Muscle layer of colon (tissue), 2 donors: Measurements from ENCODE around the gene HLTF.
A peak's percentile ranks its signal among the peaks of the same experiment; 100 is the strongest.
"Not testable (repeated sequence)": the region's sequence is repeated elsewhere in the genome, so short reads cannot be mapped to it uniquely, and the experiment has no call there.

ENCODE experiments used
- H3K27ac ChIP-seq: one replicate; pipeline ENCODE4 v1.7.0; 2013; ENCODE audit warnings: low read depth, mild to moderate bottlenecking, low read length, moderate library complexity
- H3K27me3 ChIP-seq, 2 donors: one replicate each; pipeline ENCODE4 v1.7.0; 2013; ENCODE audit warnings: low read length in 2 of 2, mild to moderate bottlenecking in 2 of 2; ENCODE audit not compliant: insufficient read depth in 2 of 2, control insufficient read depth in 1 of 2
- H3K36me3 ChIP-seq: one replicate; pipeline ENCODE4 v1.7.0; 2013; ENCODE audit warnings: mild to moderate bottlenecking, low read length; ENCODE audit not compliant: insufficient read depth
- H3K4me1 ChIP-seq: one replicate; pipeline ENCODE4 v1.7.0; 2013; ENCODE audit warnings: mild to moderate bottlenecking, low read length; ENCODE audit not compliant: insufficient read depth
- H3K4me3 ChIP-seq, 2 donors: one replicate each; pipeline ENCODE4 v1.7.0; 2013; ENCODE audit warnings: low read length in 2 of 2, low read depth in 1 of 2, mild to moderate bottlenecking in 1 of 2, moderate library complexity in 1 of 2
- H3K9ac ChIP-seq: one replicate; pipeline ENCODE4 v1.7.0; 2013; ENCODE audit warnings: low read length
- H3K9me3 ChIP-seq: one replicate; pipeline ENCODE4 v1.7.0; 2013; ENCODE audit warnings: mild to moderate bottlenecking, low read length
- donor health status: abdominal sarcoma.
- donor health status: Adenocarcinoma of cecum.

HLTF gene

GRCh38 chr3:149000206-149000745, 86.1 kb downstream of the HLTF start:
- no peak overlapping the region for H3K27ac ChIP-seq
- peaks cover 53% of the 10 kb centered on the region for H3K4me1 ChIP-seq
- no peak overlapping the region for H3K4me3 ChIP-seq
- no peaks in the 10 kb centered on the region for H3K9me3 ChIP-seq
- H3K27me3 ChIP-seq, result no peaks in the 10 kb centered on the region
- H3K36me3 ChIP-seq, result peaks cover 51% of the 10 kb centered on the region
- no peak overlapping the region for H3K9ac ChIP-seq

- H3K9me3 ChIP-seq, result no peaks in the 10 kb centered on the region
- H3K27me3 ChIP-seq, result no peaks in the 10 kb centered on the region
- peaks cover 55% of the 10 kb centered on the region for H3K36me3 ChIP-seq
- H3K4me1 ChIP-seq, result peaks cover 54% of the 10 kb centered on the region
- H3K9ac ChIP-seq, result no peak overlapping the region
- H3K27ac ChIP-seq, result no peak overlapping the region
- no peak overlapping the region for H3K4me3 ChIP-seq
These were observed 86.5 kb downstream of the HLTF start for GRCh38 chr3:148999806-149000205.

GRCh38 chr3:148998715-148999423, 87.5 kb downstream of the HLTF start:
- no peaks in the 10 kb centered on the region for H3K27me3 ChIP-seq
- no peak overlapping the region for H3K9ac ChIP-seq
- peaks cover 61% of the 10 kb centered on the region for H3K36me3 ChIP-seq
- H3K4me3 ChIP-seq, result no peak overlapping the region
- peaks cover 51% of the 10 kb centered on the region for H3K4me1 ChIP-seq
- H3K27ac ChIP-seq, result peak overlapping the region; percentile 14
- no peaks in the 10 kb centered on the region for H3K9me3 ChIP-seq

- H3K36me3 ChIP-seq, result peaks cover 60% of the 10 kb centered on the region
- no peak overlapping the region for H3K9ac ChIP-seq
- no peak overlapping the region for H3K4me3 ChIP-seq
- H3K4me1 ChIP-seq, result peaks cover 52% of the 10 kb centered on the region
- H3K9me3 ChIP-seq, result no peaks in the 10 kb centered on the region
- no peak overlapping the region for H3K27ac ChIP-seq
- no peaks in the 10 kb centered on the region for H3K27me3 ChIP-seq
These were observed 88.0 kb downstream of the HLTF start for GRCh38 chr3:148998297-148998696.

- H3K4me1 ChIP-seq, result peaks cover 58% of the 10 kb centered on the region
- H3K4me3 ChIP-seq, result no peak overlapping the region
- H3K9ac ChIP-seq, result no peak overlapping the region
- no peak overlapping the region for H3K27ac ChIP-seq
- H3K36me3 ChIP-seq, result peaks cover 60% of the 10 kb centered on the region
- H3K27me3 ChIP-seq, result no peaks in the 10 kb centered on the region
- no peaks in the 10 kb centered on the region for H3K9me3 ChIP-seq
These were observed 88.7 kb downstream of the HLTF start for GRCh38 chr3:148997623-148998022.

GRCh38 chr3:148992635-148993255, 93.6 kb downstream of the HLTF start:
- Histone ChIP-seq H3K9me3 (no peaks in the 10 kb centered on the region), H3K27me3 (no peaks in the 10 kb centered on the region), H3K4me3 (peak overlapping the region; percentile 64 to 89), H3K4me1 (peaks cover 35% of the 10 kb centered on the region), H3K27ac (peak overlapping the region; percentile 93), H3K36me3 (peaks cover 29% of the 10 kb centered on the region), H3K9ac (peak overlapping the region; percentile 73)

- peak overlapping the region; percentile 73 for H3K9ac ChIP-seq
These were observed 94.2 kb downstream of the HLTF start for GRCh38 chr3:148992027-148992634.

GRCh38 chr3:148991219-148992026, 94.9 kb downstream of the HLTF start, which contains the start of gene GYG1:
GYG1 (plus strand) TSS chr3:148991540; CDS start chr3:148991641, 101 bp downstream.
- Histone ChIP-seq H3K27me3 (no peaks in the 10 kb centered on the region), H3K36me3 (peaks cover 25% of the 10 kb centered on the region), H3K27ac (peak within 1 kb of the TSS; percentile 93), H3K4me1 (peaks cover 35% of the 10 kb centered on the region), H3K9ac (peak within 1 kb of the TSS; percentile 73), H3K9me3 (no peaks in the 10 kb centered on the region), H3K4me3 (peak within 1 kb of the TSS; percentile 64 to 89)

More at GRCh38 chr3:148992027-148992634, 94.2 kb downstream of the HLTF start:
- Histone ChIP-seq H3K27me3 (no peaks in the 10 kb centered on the region), H3K4me3 (peak overlapping the region; percentile 64 to 89), H3K27ac (peak overlapping the region; percentile 93), H3K9me3 (no peaks in the 10 kb centered on the region), H3K4me1 (peaks cover 35% of the 10 kb centered on the region), H3K36me3 (peaks cover 29% of the 10 kb centered on the region)

- Histone ChIP-seq H3K4me1 (peaks cover 24% of the 10 kb centered on the region), H3K9me3 (no peaks in the 10 kb centered on the region), H3K9ac (no peak overlapping the region), H3K27me3 (no peaks in the 10 kb centered on the region), H3K36me3 (peaks cover 14% of the 10 kb centered on the region), H3K27ac (no peak overlapping the region), H3K4me3 (no peak overlapping the region)
These were observed 96.1 kb downstream of the HLTF start for GRCh38 chr3:148990236-148990635.

- H3K4me1 ChIP-seq, H3K9me3 ChIP-seq, H3K27me3 ChIP-seq: not testable (repeated sequence)
These were observed 98.8 kb downstream of the HLTF start for GRCh38 chr3:148987551-148987950.

GRCh38 chr3:148981273-148981672, 105.1 kb downstream of the HLTF start:
- no peak overlapping the region for H3K27ac ChIP-seq
- no peak overlapping the region for H3K4me3 ChIP-seq
- H3K4me1 ChIP-seq, result no peaks in the 10 kb centered on the region
- H3K27me3 ChIP-seq, result no peaks in the 10 kb centered on the region
- no peaks in the 10 kb centered on the region for H3K36me3 ChIP-seq
- H3K9ac ChIP-seq, result no peak overlapping the region
- H3K9me3 ChIP-seq, result peaks cover 3% of the 10 kb centered on the region

More at GRCh38 chr3:148987551-148987950, 98.8 kb downstream of the HLTF start:
- H3K4me3 ChIP-seq, H3K27ac ChIP-seq, H3K36me3 ChIP-seq, H3K9ac ChIP-seq: not testable (repeated sequence)
